HCT116 (cell line): Measurements from ENCODE around the gene TMEM132E. TPM values are rescaled to one million over a fixed set of nuclear protein-coding genes. Genes with fewer than 3 reads are reported as not detected.

Source experiments
- ATAC-seq: fragments of 200-7000 bp; cut with Tn5 transposase; 2 replicates; pipeline ENCODE4 v1.9.1; 2020; ENCODE audit warnings: mild to moderate bottlenecking, moderate library complexity
- BruUV-seq: library from RNA; stranded (reverse); fragments of 400-500 nt; replicated peaks from 2 replicates; lab custom pipeline; 2021; lab: Mats Ljungman, UMichigan
- CTCF ChIA-PET: fragments of 300-600 bp; sonication (Branson Sonifier 250); formaldehyde crosslinking; loops from one replicate; lab custom pipeline; 2021; ENCODE audit warnings: antibody characterized with exemption; lab: Charles Lee
- POLR2A ChIA-PET: fragments of 300-600, 350-600 bp; sonication (Branson Sonifier 250); formaldehyde crosslinking; loops from one replicate; lab custom pipeline; 2021; ENCODE audit warnings: antibody characterized with exemption; lab: Charles Lee
- RAD21 ChIA-PET, 2 experiments: fragments of 300-600 bp; sonication (Branson Sonifier 250); formaldehyde crosslinking; loops; one replicate each; lab custom pipeline; 2023; ENCODE audit warnings: low total read pairs in 2 of 2; ENCODE audit not compliant: uncharacterized antibody in 2 of 2, unreplicated experiment in 2 of 2, low non-redundant PET in 1 of 2; lab: Charles Lee
- DNase-seq: peaks from one replicate; pipeline ENCODE4 v3.0.0-alpha.2; 2010; ENCODE audit warnings: low read depth, low spot score
- H2AFZ ChIP-seq: fragments of 200-600 bp; shearing (Covaris generic), sonication (generic); 2 replicates; pipeline ENCODE4 v1.6.1; 2017; ENCODE audit warnings: low read depth, mixed run types, mixed read lengths, antibody characterized with exemption, low read length; ENCODE audit not compliant: poor library complexity, severe bottlenecking
- H3K27ac ChIP-seq: 2 replicates; pipeline ENCODE4 v1.5.1; 2012; ENCODE audit warnings: low read depth, low read length
- H3K27me3 ChIP-seq: fragments of 200-600 bp; sonication (generic); 2 replicates; pipeline ENCODE4 v1.6.1; 2016; ENCODE audit warnings: mixed run types, low read length, mixed read lengths; ENCODE audit not compliant: insufficient read depth
- H3K36me3 ChIP-seq, 2 experiments: fragments of 200-500 bp in 1 of 2; fragments of 200-600 bp in 1 of 2; sonication (Bioruptor generic) in 1 of 2; sonication (generic) in 1 of 2; 2 replicates each; pipeline versions ENCODE4 v1.5.1 to v1.6.1; 2014 to 2016; ENCODE audit warnings: low read length in 2 of 2, inconsistent platforms in 1 of 2, mixed read lengths in 1 of 2, mixed run types in 1 of 2; ENCODE audit not compliant: insufficient read depth in 2 of 2, control insufficient read depth in 1 of 2
- H3K4me1 ChIP-seq, 2 experiments: fragments of 200-600 bp in 1 of 2; sonication (generic) in 1 of 2; 2 replicates each; pipeline versions ENCODE4 v1.5.1 to v1.6.1; 2012 to 2017; ENCODE audit warnings: low read length in 2 of 2, inconsistent platforms in 1 of 2, mild to moderate bottlenecking in 1 of 2, mixed read lengths in 1 of 2, mixed run types in 1 of 2, moderate library complexity in 1 of 2; ENCODE audit not compliant: insufficient read depth in 2 of 2, control insufficient read depth in 1 of 2
- H3K4me2 ChIP-seq: fragments of 200-600 bp; sonication (generic); 2 replicates; pipeline ENCODE4 v1.6.1; 2017; ENCODE audit warnings: mixed run types, low read length, mixed read lengths
- H3K4me3 ChIP-seq, 2 experiments: fragments of 200-600 bp in 1 of 2; sonication (generic) in 1 of 2; replicated peaks in 1 of 2; 2 replicates each; pipeline ENCODE4 v1.5.1; 2011 to 2016; ENCODE audit warnings: low read length in 2 of 2, control low read depth in 1 of 2, low read depth in 1 of 2, mild to moderate bottlenecking in 1 of 2, mixed read lengths in 1 of 2, mixed run types in 1 of 2
- H3K79me2 ChIP-seq: fragments of 200-600 bp; sonication (generic); 2 replicates; pipeline ENCODE4 v1.6.1; 2017; ENCODE audit warnings: mild to moderate bottlenecking, mixed run types, low read length, moderate library complexity, mixed read lengths; ENCODE audit not compliant: insufficient read depth
- H3K9ac ChIP-seq: fragments of 200-600 bp; sonication (generic); 2 replicates; pipeline ENCODE4 v1.6.1; 2016; ENCODE audit warnings: low read length, mixed read lengths
- H3K9me2 ChIP-seq: fragments of 200-600 bp; sonication (generic), shearing (Covaris generic); 2 replicates; pipeline ENCODE4 v1.6.1; 2017; ENCODE audit warnings: mixed run types, mild to moderate bottlenecking, moderate library complexity; ENCODE audit not compliant: insufficient read depth
- H3K9me3 ChIP-seq, 2 experiments: fragments of 200-500 bp in 1 of 2; fragments of 200-600 bp in 1 of 2; sonication (Bioruptor generic) in 1 of 2; sonication (generic) in 1 of 2; 2 replicates each; pipeline ENCODE4 v1.6.1; 2014 to 2017; ENCODE audit warnings: low read length in 2 of 2, mixed read lengths in 2 of 2, inconsistent platforms in 1 of 2, low read depth in 1 of 2, mild to moderate bottlenecking in 1 of 2, mixed run types in 1 of 2, moderate library complexity in 1 of 2; ENCODE audit not compliant: control insufficient read depth in 1 of 2, insufficient read depth in 1 of 2
- H4K20me1 ChIP-seq: fragments of 200-600 bp; sonication (generic), shearing (Covaris generic); 2 replicates; pipeline ENCODE4 v1.6.1; 2017; ENCODE audit warnings: mixed run types, mild to moderate bottlenecking, moderate library complexity; ENCODE audit not compliant: insufficient read depth
- CBX3 ChIP-seq: IDR thresholded peaks from 2 replicates; pipeline ENCODE4 v1.6.1; 2012; ENCODE audit warnings: low read depth
- CEBPB ChIP-seq: IDR thresholded peaks from 2 replicates; pipeline ENCODE4 v1.6.1; 2012; ENCODE audit warnings: low read depth
- EGR1 ChIP-seq: IDR thresholded peaks from 2 replicates; pipeline ENCODE4 v1.6.1; 2012; ENCODE audit warnings: low read depth
- EZH2 ChIP-seq: fragments of 200-600 bp; sonication (generic); IDR thresholded peaks from 2 replicates; pipeline ENCODE4 v1.6.1; 2017; ENCODE audit warnings: antibody characterized with exemption, mixed run types
- EZH2phosphoT487 ChIP-seq: fragments of 200-600 bp; IDR thresholded peaks from 2 replicates; pipeline ENCODE4 v1.6.1; 2018; ENCODE audit warnings: antibody characterized with exemption, borderline replicate concordance
- FOSL1 ChIP-seq: IDR thresholded peaks from 2 replicates; pipeline ENCODE4 v1.6.1; 2012; ENCODE audit warnings: low read depth
- MAX ChIP-seq: IDR thresholded peaks from 2 replicates; pipeline ENCODE4 v1.6.1; 2012
- SIN3A ChIP-seq: IDR thresholded peaks from 2 replicates; pipeline ENCODE4 v1.6.1; 2012; ENCODE audit warnings: low read depth
- SP1 ChIP-seq: IDR thresholded peaks from 2 replicates; pipeline ENCODE4 v1.6.1; 2012; ENCODE audit warnings: low read depth
- YY1 ChIP-seq: IDR thresholded peaks from 2 replicates; pipeline ENCODE4 v1.6.1; 2011; ENCODE audit warnings: low read length, low read depth, moderate library complexity, mild to moderate bottlenecking; ENCODE audit not compliant: insufficient replicate concordance; ENCODE audit errors: extremely low read depth
- ZBTB33 ChIP-seq: IDR thresholded peaks from 2 replicates; pipeline ENCODE4 v1.6.1; 2011; ENCODE audit warnings: mild to moderate bottlenecking, low read length, moderate library complexity; ENCODE audit not compliant: insufficient replicate concordance; ENCODE audit errors: extremely low read depth
- intact Hi-C: fragments of 100-400 bp; cut with micrococcal nuclease; formaldehyde crosslinking; loops from 2 replicates; pipeline ENCODE4 v1.10.0; 2022
- total RNA-seq: library from RNA; stranded (reverse); gene quantifications from one replicate; pipeline ENCODE4 v1.2.1, GENCODE V29; 2021; ENCODE audit not compliant: unreplicated experiment

TMEM132E gene
- total RNA-seq, 1 experiment from 2014 or later: not detected

- TF ChIP-seq ZBTB33 (no peak), MAX (no peak), CBX3 (no peak), SIN3A (no peak), EZH2phosphoT487 (no peak), EGR1 (no peak), SP1 (no peak)
Measured at GRCh38 chr17:34673995-34674890, 94.9 kb downstream of the TMEM132E start (continued).

GRCh38 chr17:34675143-34675542 lies 95.8 kb downstream of the TMEM132E start:
- no peak for ATAC-seq
- BruUV-seq: no TSS peak
- H3K9me3 ChIP-seq: no peaks in the 10 kb centered on the region
- H3K27me3 ChIP-seq: peaks cover 34% of the 10 kb centered on the region
- ChIA-PET CTCF (no interaction called here), RAD21 (no interaction called here), POLR2A (no interaction called here)
- H3K79me2 ChIP-seq: no peaks in the 10 kb centered on the region
- H3K27ac ChIP-seq: no peak overlapping the region
- H3K9me2 ChIP-seq: no peaks in the 10 kb centered on the region
- no peaks in the 10 kb centered on the region for H3K4me1 ChIP-seq
- H3K36me3 ChIP-seq: no peaks in the 10 kb centered on the region
- TF ChIP-seq YY1 (no peak), FOSL1 (no peak), CEBPB (no peak), EZH2 (no peak)
- H2AFZ ChIP-seq: no peak overlapping the region
- H3K4me2 ChIP-seq: no peak overlapping the region
- no peak overlapping the region for H3K9ac ChIP-seq
- no peak overlapping the region for H3K4me3 ChIP-seq
- no peak for DNase-seq
- no peaks in the 10 kb centered on the region for H4K20me1 ChIP-seq
- intact Hi-C loops: no loop called here
